GM21529 (cell line): ENCODE measurements around the gene WIPF2.

Source experiments
- ATAC-seq: cut with Tn5 transposase; IDR thresholded peaks from one replicate; pipeline ENCODE4 v1.9.1; 2021; ENCODE audit not compliant: unreplicated experiment

WIPF2 gene

GRCh38 chr17:40244255-40244654 lies 25.2 kb downstream of the WIPF2 start:
- no peak for ATAC-seq

DNA sequence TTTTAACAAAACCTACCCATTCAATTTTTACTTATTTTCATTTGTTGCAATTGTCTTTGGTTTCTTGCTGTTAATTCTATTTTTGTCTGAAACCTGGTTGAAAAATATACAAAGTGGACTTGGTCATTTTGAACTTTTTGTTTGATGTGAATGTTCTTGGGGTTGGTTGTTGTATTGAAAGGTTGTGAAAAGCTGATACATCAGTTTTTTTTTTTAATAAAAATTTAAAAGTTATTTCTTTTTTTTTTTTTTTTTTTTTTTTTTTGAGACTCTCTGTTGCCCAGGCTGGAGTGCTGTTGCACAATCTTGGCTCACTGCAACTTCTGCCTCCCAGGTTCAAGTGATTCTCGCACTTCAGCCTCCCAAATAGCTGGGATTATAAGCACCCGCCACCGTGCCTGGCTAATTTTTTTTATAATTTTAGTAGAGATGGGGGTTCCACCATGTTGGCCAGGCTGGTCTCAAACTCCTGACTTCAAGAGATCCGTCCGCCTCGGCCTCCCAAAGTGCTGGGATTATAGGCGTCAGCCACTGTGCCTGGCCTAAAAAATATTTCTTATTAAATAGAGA lies 28.9 kb downstream of the WIPF2 start:
- no peak for ATAC-seq

DNA sequence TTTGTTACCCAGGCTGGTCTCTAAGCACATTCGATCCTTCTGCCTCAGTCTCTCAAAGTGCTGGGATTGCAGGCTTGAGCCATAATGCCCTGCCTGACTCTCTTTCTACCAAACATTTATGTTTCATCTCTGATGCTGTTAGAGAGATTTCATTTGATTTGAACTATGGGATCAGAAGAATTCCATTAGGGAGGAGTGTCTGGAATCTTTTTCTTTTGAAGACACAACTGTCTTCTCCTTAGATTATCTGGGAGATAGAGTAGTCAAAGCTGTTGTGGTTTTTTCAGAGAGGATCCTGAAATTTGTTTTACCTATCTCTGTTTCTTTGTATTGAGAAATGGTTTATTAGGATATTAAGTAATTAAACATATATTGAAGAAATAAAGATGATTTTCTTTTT lies 29.4 kb downstream of the WIPF2 start:
- ATAC-seq: no peak

DNA sequence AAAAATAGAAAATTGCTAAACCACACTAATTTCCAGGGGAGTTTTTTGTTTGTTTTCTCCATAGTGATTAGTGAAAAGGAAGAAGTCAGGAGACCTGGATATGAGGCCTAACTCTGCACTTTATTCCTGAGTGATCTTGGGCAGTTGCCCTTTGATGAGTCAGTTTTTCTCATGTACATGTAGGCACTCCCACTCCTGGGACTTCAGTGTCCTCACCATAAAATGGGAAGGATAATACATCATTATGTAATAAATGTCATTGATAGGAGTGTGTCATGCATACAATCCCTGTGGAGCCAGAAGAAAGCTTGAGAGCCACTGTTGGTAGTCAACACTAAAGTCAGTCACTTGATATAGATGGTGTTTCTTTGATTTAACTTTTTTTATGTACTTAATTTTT lies 32.5 kb downstream of the WIPF2 start:
- no peak for ATAC-seq

DNA sequence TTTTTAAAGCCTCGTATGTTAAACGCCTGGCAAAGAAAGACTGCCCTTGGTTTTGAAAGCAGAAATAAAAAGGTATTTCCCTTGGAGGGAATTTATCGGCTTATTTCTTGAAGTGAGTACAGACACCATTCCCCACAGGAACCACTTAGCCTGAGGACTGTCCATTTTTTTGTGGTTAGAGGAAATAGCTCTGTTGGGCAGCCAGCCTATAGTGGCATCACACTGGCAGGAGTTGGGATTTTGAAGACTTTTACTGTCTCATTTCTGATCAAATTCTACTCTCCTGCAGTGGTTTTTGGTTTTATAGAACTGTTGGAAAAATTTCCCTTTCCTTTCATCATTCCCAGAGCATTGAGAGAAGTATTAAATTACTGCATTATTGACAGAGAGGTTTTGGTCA lies 34.5 kb downstream of the WIPF2 start:
- no peak for ATAC-seq

GRCh38 chr17:40259505-40259904 lies 40.4 kb downstream of the WIPF2 start:
- ATAC-seq: no peak

DNA sequence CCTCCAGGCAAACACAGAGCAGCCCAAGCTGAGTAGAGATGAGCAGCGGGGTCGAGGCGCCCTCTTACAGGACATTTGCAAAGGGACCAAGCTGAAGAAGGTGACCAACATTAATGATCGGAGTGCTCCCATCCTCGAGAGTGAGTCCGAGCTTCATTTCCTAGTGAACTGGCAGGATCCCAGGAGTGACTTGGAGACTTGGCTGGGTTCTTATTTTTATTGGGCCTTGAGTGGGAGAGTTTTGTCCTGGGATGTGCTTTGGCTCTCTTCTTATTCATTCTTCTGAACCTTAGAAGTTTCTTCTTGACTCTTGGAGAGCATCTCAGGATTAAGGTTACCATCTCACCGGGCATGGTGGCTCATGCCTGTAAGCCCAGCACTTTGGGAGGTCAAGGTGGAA lies 41.4 kb downstream of the WIPF2 start:
- ATAC-seq: no peak

DNA sequence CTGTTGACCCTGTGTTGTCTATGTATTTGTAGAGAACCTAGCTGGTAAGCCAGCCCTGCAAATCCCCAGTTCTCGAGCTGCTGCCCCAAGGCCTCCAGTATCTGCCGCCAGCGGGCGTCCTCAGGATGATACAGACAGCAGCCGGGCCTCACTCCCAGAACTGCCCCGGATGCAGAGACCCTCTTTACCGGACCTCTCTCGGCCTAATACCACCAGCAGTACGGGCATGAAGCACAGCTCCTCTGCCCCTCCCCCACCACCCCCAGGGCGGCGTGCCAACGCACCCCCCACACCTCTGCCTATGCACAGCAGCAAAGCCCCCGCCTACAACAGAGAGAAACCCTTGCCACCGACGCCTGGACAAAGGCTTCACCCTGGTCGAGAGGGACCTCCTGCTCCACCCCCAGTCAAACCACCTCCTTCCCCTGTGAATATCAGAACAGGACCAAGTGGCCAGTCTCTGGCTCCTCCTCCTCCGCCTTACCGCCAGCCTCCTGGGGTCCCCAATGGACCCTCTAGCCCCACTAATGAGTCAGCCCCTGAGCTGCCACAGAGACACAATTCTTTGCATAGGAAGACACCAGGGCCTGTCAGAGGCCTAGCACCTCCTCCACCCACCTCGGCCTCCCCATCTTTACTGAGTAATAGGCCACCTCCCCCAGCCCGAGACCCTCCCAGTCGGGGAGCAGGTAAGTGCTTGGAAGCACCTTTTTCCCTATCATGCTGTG lies 45.5 kb downstream of the WIPF2 start:
- ATAC-seq: no peak

- ATAC-seq: no peak
These were observed 46.2 kb downstream of the WIPF2 start for GRCh38 chr17:40265337-40265736.

- ATAC-seq: no peak
These were observed 47.8 kb downstream of the WIPF2 start for GRCh38 chr17:40266882-40267281.

DNA sequence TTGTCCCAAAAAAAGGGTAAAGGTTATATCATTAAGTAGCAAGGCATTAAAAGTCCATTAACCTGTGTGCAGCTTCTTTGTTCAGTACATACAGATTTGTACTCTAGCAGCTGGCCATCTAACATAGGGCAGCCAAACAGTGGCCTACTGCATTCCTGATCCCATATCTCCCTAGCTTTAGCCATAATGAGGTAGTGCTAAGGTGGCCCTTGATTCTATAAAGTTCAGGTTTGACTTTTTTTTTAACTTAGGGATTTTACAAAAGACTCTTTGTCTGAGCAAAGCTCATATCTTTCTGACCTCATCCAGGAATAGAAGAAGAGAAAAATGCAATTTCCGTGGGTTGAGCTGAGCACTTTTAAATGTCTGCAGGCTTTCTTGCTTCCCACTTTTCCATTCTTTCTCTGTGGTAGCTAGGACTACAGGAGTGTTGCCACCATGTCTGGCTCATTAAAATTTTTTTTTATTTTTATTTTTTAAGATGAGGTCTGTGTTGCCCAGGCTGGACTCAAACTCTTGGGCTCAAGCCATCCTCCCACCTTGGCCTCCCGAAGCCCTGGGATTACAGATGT lies 49.1 kb downstream of the WIPF2 start:
- no peak for ATAC-seq

DNA sequence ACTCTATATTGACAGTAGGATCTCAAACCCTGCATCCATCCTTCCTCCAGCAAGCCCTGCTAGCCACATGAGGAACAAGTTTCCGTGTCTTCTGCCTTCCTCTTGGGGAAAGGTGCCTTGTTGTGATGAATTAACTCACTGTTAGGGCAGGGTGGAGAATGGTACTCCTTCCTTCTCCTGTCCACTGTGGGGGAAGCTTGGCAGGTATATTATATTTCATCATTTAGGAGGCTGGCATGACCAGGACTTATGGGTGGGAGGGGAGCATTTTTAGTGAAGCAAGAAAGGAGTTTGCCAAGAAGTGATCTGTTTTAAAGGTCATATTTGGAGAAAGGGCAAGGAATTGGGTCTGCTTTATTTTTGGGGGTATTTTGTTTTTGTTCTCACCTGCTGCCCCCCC lies 59.3 kb downstream of the WIPF2 start:
- ATAC-seq: no peak

- no peak for ATAC-seq
These were observed 60.3 kb downstream of the WIPF2 start for GRCh38 chr17:40279402-40279801.

DNA sequence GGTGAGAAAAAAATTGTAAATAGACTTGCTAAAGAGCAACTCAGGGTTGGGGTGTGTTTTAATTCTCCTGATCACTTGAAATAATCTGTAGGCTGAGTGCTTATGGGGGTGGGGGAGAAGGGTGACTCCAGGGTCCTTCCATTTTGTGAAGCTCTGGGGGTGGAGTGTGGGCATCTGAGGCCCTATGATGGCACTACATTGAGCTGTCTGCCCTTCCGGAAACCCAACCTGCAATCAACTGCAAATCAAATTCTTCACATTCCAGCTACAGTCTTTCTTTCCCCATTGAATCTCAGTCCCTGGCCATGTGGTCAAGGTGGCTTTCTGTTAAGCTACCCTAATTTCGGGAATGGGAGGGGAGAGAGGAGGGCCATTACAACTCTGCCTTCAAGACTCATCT lies 62.6 kb downstream of the WIPF2 start:
- no peak for ATAC-seq

DNA sequence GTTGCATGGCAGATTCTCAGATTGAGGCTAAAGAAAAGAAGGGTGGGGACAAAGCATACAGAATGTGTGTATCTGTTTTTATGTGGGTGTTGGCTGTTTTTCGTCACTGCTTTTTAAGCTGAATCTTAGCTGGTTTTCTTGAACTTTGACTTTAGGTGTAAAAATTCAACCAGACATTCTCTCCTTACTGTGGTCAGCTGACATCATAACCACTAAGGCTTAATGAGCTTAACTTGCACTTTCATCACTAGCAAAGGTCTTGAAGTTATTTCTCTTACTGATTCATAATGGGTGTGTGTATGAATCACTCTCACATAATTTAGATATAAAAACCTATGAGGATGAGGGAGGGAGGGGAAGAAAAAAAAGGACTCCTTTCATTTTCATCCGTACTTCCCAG lies 64.6 kb downstream of the WIPF2 start:
- no peak for ATAC-seq

GRCh38 chr17:40284085-40284713 lies 65.1 kb downstream of the WIPF2 start:
- no peak for ATAC-seq

DNA sequence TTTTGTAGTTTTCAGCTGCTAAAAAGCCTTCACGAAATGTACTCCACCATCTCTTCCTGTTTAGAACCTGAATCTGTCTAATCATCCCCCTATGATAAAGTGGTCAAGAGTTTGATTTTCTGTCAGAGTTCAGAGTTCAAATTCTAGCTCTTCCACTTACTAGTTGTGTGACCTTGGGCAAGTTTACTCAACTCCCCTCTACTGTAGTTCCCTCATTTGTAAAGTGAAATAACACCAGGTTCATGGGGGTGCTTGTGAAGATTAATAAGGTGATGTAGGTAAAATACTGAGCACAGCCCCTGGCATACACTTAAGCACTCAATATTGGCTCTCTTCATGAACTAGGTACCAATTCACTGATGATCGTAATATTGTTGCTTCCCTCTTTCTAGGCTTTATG lies 67.4 kb downstream of the WIPF2 start:
- no peak for ATAC-seq

- ATAC-seq: no peak
These were observed 68.0 kb downstream of the WIPF2 start for GRCh38 chr17:40287159-40287493.

DNA sequence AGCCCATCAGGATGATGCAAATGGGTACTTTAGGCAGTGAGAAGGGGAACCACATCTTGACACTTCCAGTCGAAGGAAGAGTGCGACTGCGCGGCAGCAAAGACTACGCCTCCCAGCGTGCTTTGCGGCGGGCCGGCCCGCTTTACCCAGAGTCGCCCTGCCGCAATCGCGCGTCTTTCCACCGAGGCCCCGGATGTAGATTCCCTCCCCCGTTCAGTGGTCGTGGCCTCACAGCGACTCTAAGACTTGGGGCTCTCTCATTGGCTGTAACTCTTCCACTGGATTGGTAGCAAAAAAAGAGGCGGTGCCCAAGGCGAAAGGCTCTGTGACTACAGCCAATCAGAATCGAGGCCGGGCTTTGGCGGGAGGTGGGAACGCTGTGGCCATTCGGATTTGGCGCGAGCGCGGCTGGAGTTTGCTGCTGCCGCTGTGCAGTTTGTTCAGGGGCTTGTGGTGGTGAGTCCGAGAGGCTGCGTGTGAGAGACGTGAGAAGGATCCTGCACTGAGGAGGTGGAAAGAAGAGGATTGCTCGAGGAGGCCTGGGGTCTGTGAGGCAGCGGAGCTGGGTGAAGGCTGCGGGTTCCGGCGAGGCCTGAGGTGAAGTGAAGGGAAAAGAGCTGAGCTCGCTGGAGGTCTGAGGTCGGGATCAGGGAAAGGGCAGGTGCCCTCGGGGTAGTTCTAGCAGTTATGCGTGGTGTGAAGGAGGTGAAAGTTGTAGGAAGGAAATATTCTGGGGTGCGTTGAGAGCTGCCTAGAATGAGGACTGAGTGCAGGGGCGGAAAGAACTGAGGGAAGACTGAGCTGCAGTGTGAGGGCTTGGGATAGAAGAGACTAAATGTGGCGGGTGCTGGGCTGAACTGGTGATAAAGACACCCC lies 68.6 kb downstream of the WIPF2 start, which contains the start of gene CDC6:
Gene CDC6, plus strand, starts transcription at position 386 of the 876 bp plus-strand sequence. CDS start 1,542 bp downstream, outside the sequence.
- peak; percentile 96 for ATAC-seq

- no peak for ATAC-seq
These were observed 71.7 kb downstream of the WIPF2 start for GRCh38 chr17:40290629-40291280.

GRCh38 chr17:40291281-40291664 lies 72.2 kb downstream of the WIPF2 start:
- no peak for ATAC-seq
